Endothelial cell of umbilical vein (primary cell): Measurements from ENCODE around the gene CASK. TPM values are rescaled to one million over a fixed set of nuclear protein-coding genes. Genes with fewer than 3 reads are reported as not detected.
"Not testable (repeated sequence)": the region's sequence is repeated elsewhere in the genome, so short reads cannot be mapped to it uniquely, and the experiment has no call there.

ENCODE experiments used
- BruUV-seq: library from RNA; stranded (reverse); fragments of 400-500 nt; replicated peaks from 2 replicates; lab custom pipeline; 2021; lab: Mats Ljungman, UMichigan
- CTCF ChIA-PET: fragments of 300-600, 350-600 bp; sonication (Branson Sonifier 250); formaldehyde crosslinking; loops from one replicate; lab custom pipeline; 2021; ENCODE audit warnings: antibody characterized with exemption, inconsistent platforms; lab: Charles Lee
- POLR2A ChIA-PET: fragments of 300-600, 350-600 bp; sonication (Branson Sonifier 250); formaldehyde crosslinking; loops from one replicate; lab custom pipeline; 2021; ENCODE audit warnings: antibody characterized with exemption, inconsistent platforms; lab: Charles Lee
- DNase-seq: peaks from one replicate; pipeline ENCODE4 v3.0.0-alpha.2; 2011; ENCODE audit warnings: low read depth, low spot score
- FAIRE-seq: peaks from 2 replicates; lab custom pipeline; 2011; peaks lifted over from hg19 to GRCh38; lab: Jason Lieb, UNC
- H2AFZ ChIP-seq: 2 replicates; pipeline ENCODE4 v1.6.0; 2012; ENCODE audit warnings: low read depth, low read length, control low read depth, inconsistent platforms
- H3K27ac ChIP-seq: 2 replicates; pipeline ENCODE4 v1.5.1; 2011; ENCODE audit warnings: low read depth, mild to moderate bottlenecking, control low read depth, low read length, moderate library complexity; ENCODE audit not compliant: insufficient read depth
- H3K27me3 ChIP-seq, 2 experiments: 2 replicates each; pipeline versions ENCODE4 v1.6.0 to v1.6.1; 2011; ENCODE audit warnings: low read length in 2 of 2, mixed read lengths in 1 of 2; ENCODE audit not compliant: control insufficient read depth in 2 of 2, insufficient read depth in 2 of 2
- H3K36me3 ChIP-seq, 2 experiments: 2 replicates in 1 of 2; 3 replicates in 1 of 2; pipeline ENCODE4 v1.5.1; 2011; ENCODE audit warnings: low read length in 2 of 2, mild to moderate bottlenecking in 1 of 2, moderate library complexity in 1 of 2; ENCODE audit not compliant: control insufficient read depth in 2 of 2, insufficient read depth in 2 of 2; ENCODE audit errors: extremely low read depth in 1 of 2
- H3K4me1 ChIP-seq: 3 replicates; pipeline ENCODE4 v1.5.1; 2011; ENCODE audit warnings: mild to moderate bottlenecking, low read length; ENCODE audit not compliant: control insufficient read depth, insufficient read depth; ENCODE audit errors: extremely low read depth
- H3K4me2 ChIP-seq: 2 replicates; pipeline ENCODE4 v1.6.1; 2011; ENCODE audit warnings: low read length, control low read depth, mixed read lengths; ENCODE audit not compliant: insufficient read depth
- H3K4me3 ChIP-seq, 3 experiments: fragments of 200-600 bp in 1 of 3; sonication (generic), shearing (Covaris generic) in 1 of 3; replicated peaks in 1 of 3; 2 replicates each; pipeline ENCODE4 v1.5.1; 2011 to 2016; ENCODE audit warnings: control low read depth in 3 of 3, low read length in 3 of 3, mild to moderate bottlenecking in 2 of 3, inconsistent platforms in 1 of 3, low read depth in 1 of 3, moderate library complexity in 1 of 3; ENCODE audit not compliant: insufficient read depth in 1 of 3
- H3K79me2 ChIP-seq: 2 replicates; pipeline ENCODE4 v1.6.0; 2012; ENCODE audit warnings: low read length, inconsistent platforms; ENCODE audit not compliant: control insufficient read depth, insufficient read depth
- H3K9ac ChIP-seq: replicated peaks from 2 replicates; pipeline ENCODE3; 2011; ENCODE audit warnings: low read length, control low read depth; ENCODE audit not compliant: insufficient read depth; ENCODE audit errors: extremely low read depth
- H3K9me1 ChIP-seq: replicated peaks from 3 replicates; pipeline ENCODE4 v1.6.0; 2011; ENCODE audit warnings: mild to moderate bottlenecking, low read length; ENCODE audit not compliant: control insufficient read depth, insufficient read depth; ENCODE audit errors: extremely low read depth
- H3K9me3 ChIP-seq: replicated peaks from 2 replicates; pipeline ENCODE4 v1.5.1; 2012; ENCODE audit warnings: low read length, inconsistent platforms; ENCODE audit not compliant: control insufficient read depth, insufficient read depth
- H4K20me1 ChIP-seq: replicated peaks from 2 replicates; pipeline ENCODE3; 2011; ENCODE audit warnings: mild to moderate bottlenecking, low read length; ENCODE audit not compliant: control insufficient read depth, insufficient read depth; ENCODE audit errors: extremely low read depth
- EZH2 ChIP-seq: IDR thresholded peaks from 2 replicates; pipeline ENCODE4 v1.6.1; 2012; ENCODE audit warnings: borderline replicate concordance, low read depth, mild to moderate bottlenecking, moderate library complexity, low read length, inconsistent platforms; ENCODE audit not compliant: severe bottlenecking
- FOS ChIP-seq: IDR thresholded peaks from 2 replicates; pipeline ENCODE4 v1.6.1; 2011; ENCODE audit warnings: mild to moderate bottlenecking, low read length, moderate library complexity, borderline replicate concordance; ENCODE audit not compliant: insufficient read depth
- GATA2 ChIP-seq: IDR thresholded peaks from 2 replicates; pipeline ENCODE4 v1.7.0; 2011; ENCODE audit warnings: low read depth, mild to moderate bottlenecking, moderate library complexity, mixed read lengths, low read length; ENCODE audit not compliant: insufficient read length, insufficient read depth
- JUN ChIP-seq: IDR thresholded peaks from 2 replicates; pipeline ENCODE4 v1.6.1; 2011; ENCODE audit warnings: borderline replicate concordance, low read depth; ENCODE audit not compliant: insufficient read length, insufficient read depth
- MYC ChIP-seq: IDR thresholded peaks from one replicate; pipeline ENCODE4 v1.6.1; 2011; ENCODE audit warnings: mild to moderate bottlenecking, low read depth, low read length
- POLR2A ChIP-seq: IDR thresholded peaks from 2 replicates; pipeline ENCODE4 v1.6.1; 2012; ENCODE audit warnings: low read depth, mild to moderate bottlenecking, control low read depth, low read length
- POLR2AphosphoS5 ChIP-seq: IDR thresholded peaks from 2 replicates; pipeline ENCODE4 v1.6.1; 2012; ENCODE audit warnings: low read depth, mild to moderate bottlenecking, control low read depth, low read length, moderate library complexity; ENCODE audit not compliant: insufficient read depth
- dilution Hi-C: fragments of 300-500 bp; cut with MboI; formaldehyde crosslinking; loops from one replicate; pipeline ENCODE4 v1.15.0; 2019; ENCODE audit warnings: low sequenced_read_pairs; ENCODE audit not compliant: extremely low pct_ligation_motif_present
- intact Hi-C: fragments of 100-400 bp; cut with micrococcal nuclease; formaldehyde crosslinking; loops from one replicate; pipeline ENCODE4 v1.10.0; 2022
- polyA plus RNA-seq, 4 experiments: library from polyadenylated mRNA; depleted of rRNA in 3 of 4; stranded (reverse) in 3 of 4; unstranded in 1 of 4; fragments of >200 nt; gene quantifications; 2 replicates each; pipeline versions ENCODE4 v1.2.1 to v1.2.3, GENCODE V29; 2011 to 2012; ENCODE audit warnings: missing spikeins in 1 of 4
- total RNA-seq: library from RNA; stranded (reverse); gene quantifications from 2 replicates; pipeline ENCODE4 v1.2.3, GENCODE V29; 2021
- TF ChIP-seq, protein P1 (sequence below), 2 donors: IDR thresholded peaks; 1 replicate in 1 of 2; 2 replicates in 1 of 2; pipeline ENCODE4 v1.5.1; 2011; ENCODE audit warnings: low read length in 2 of 2, mild to moderate bottlenecking in 2 of 2, moderate library complexity in 2 of 2, control low read depth in 1 of 2, inconsistent platforms in 1 of 2, low read depth in 1 of 2; ENCODE audit not compliant: insufficient read depth in 1 of 2; ENCODE audit errors: extremely low read depth in 1 of 2
- TF ChIP-seq, protein P2 (sequence below): IDR thresholded peaks from 2 replicates; pipeline ENCODE4 v1.6.1; 2011; ENCODE audit not compliant: insufficient read depth, insufficient read length

CASK gene
- total and polyA plus RNA-seq, 2 donors (not counting 3 experiments of a cell fraction or from before 2014, with no cell fraction given): 6.4 to 30.4 TPM

DNA sequence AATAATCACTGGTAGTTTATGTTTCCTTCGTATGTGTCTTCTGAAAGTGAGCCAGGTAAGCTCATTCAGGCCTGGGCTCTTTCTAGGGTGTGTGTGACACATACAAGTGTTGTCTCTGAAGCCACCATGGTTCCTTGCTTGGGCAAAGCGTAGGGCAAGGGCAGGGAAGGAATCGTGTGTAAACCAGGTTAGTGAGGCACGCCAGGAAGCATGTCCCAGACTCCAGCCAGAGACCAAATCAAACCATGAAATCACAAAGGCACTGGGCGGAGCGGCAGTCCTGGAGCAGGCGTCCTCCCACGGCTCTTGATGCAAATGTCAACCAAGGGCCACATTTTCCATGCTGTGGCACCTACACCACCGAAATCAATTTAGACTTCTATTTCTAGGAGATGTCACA is 409.2 kb downstream of the CASK start:
- no TSS peak for BruUV-seq
- DNase-seq (no peak), FAIRE-seq (no peak)
- Histone ChIP-seq H3K4me1 (no peaks in the 10 kb centered on the region), H3K4me2 (no peak overlapping the region), H2AFZ (no peak overlapping the region), H3K36me3 (no peaks in the 10 kb centered on the region), H4K20me1 (no peaks in the 10 kb centered on the region), H3K79me2 (no peaks in the 10 kb centered on the region), H3K9ac (no peak overlapping the region), H3K27ac (no peak overlapping the region), H3K9me1 (no peaks in the 10 kb centered on the region), H3K27me3 (no peaks in the 10 kb centered on the region), H3K4me3 (no peak overlapping the region), H3K9me3 (no peaks in the 10 kb centered on the region)
- ChIA-PET POLR2A (no interaction called here), CTCF (no interaction called here)
- intact Hi-C loops (no loop called here), dilution Hi-C loops (no loop called here)
- TF ChIP-seq, protein P1, sequence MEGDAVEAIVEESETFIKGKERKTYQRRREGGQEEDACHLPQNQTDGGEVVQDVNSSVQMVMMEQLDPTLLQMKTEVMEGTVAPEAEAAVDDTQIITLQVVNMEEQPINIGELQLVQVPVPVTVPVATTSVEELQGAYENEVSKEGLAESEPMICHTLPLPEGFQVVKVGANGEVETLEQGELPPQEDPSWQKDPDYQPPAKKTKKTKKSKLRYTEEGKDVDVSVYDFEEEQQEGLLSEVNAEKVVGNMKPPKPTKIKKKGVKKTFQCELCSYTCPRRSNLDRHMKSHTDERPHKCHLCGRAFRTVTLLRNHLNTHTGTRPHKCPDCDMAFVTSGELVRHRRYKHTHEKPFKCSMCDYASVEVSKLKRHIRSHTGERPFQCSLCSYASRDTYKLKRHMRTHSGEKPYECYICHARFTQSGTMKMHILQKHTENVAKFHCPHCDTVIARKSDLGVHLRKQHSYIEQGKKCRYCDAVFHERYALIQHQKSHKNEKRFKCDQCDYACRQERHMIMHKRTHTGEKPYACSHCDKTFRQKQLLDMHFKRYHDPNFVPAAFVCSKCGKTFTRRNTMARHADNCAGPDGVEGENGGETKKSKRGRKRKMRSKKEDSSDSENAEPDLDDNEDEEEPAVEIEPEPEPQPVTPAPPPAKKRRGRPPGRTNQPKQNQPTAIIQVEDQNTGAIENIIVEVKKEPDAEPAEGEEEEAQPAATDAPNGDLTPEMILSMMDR (IDR thresholded peaks at IDR 0.05; ENCODE audit: extremely low read depth in 1 of 2, insufficient read depth in 1 of 2, low read depth in 1 of 2, low read length in 2 of 2): no peak
- TF ChIP-seq POLR2A: no peak
- TF ChIP-seq, protein P2, sequence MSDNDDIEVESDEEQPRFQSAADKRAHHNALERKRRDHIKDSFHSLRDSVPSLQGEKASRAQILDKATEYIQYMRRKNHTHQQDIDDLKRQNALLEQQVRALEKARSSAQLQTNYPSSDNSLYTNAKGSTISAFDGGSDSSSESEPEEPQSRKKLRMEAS: no peak
- no peak for TF ChIP-seq EZH2
- TF ChIP-seq FOS: no peak
- no peak for TF ChIP-seq POLR2AphosphoS5
- TF ChIP-seq MYC: no peak
- no peak for TF ChIP-seq JUN
- no peak for TF ChIP-seq GATA2

DNA sequence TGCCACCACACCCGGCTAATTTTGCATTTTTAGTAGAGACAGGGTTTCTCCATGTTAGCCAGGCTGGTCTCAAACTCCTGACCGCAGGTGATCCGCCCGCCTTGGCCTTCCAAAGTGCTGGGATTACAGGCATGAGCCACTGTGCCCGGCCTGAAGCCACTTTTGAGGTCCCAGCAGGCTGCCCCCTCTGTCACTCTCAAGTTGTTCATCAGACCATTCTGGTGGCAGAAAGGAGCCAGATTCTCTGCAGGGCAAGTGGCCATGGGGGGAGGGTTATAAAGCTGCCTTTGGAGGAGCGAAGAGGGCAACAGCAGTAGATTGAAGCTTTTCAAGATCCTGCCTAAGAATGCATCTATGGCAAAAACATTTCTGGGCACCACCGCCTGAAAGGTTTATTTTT is 410.5 kb downstream of the CASK start:
- H3K4me2 ChIP-seq, BruUV-seq, H2AFZ ChIP-seq, H3K9me3 ChIP-seq, H3K27me3 ChIP-seq, FAIRE-seq, H3K36me3 ChIP-seq, H4K20me1 ChIP-seq, H3K79me2 ChIP-seq, H3K9me1 ChIP-seq, intact Hi-C loops, H3K4me1 ChIP-seq, POLR2A ChIA-PET, CTCF ChIA-PET, H3K4me3 ChIP-seq, dilution Hi-C loops, H3K27ac ChIP-seq, DNase-seq, H3K9ac ChIP-seq: not testable (repeated sequence)
